HL-60/S4 (cell line): Measurements from ENCODE around the gene KRT72.

Experiments used
- in situ Hi-C: fragments of 300-500 bp; cut with MboI; formaldehyde crosslinking; loops from 2 replicates; pipeline ENCODE4 v1.14.3; 2022; ENCODE audit warnings: low sequenced_read_pairs

Gene KRT72

GRCh38 chr12:52581481-52581880, 19.8 kb downstream of the KRT72 start:
- in situ Hi-C loops = loop anchor here (5.0 kb wide), 1 partner anchor 296 kb away; no protein-coding TSS in a partner anchor

- in situ Hi-C loops = loop anchor here (5.0 kb wide), 1 partner anchor 296 kb away; no protein-coding TSS in a partner anchor
Measured at GRCh38 chr12:52581066-52581465, 20.2 kb downstream of the KRT72 start.

- in situ Hi-C loops = loop anchor here (5.0 kb wide), 1 partner anchor 297 kb away; no protein-coding TSS in a partner anchor
Measured at GRCh38 chr12:52580496-52580895, 20.8 kb downstream of the KRT72 start.

- in situ Hi-C loops = loop anchor here (5.0 kb wide), 1 partner anchor 298 kb away; no protein-coding TSS in a partner anchor
Measured at GRCh38 chr12:52579468-52580465, 21.5 kb downstream of the KRT72 start.

- in situ Hi-C loops = no loop called here
Measured at GRCh38 chr12:52578469-52578868, 22.8 kb downstream of the KRT72 start.

GRCh38 chr12:52577316-52577715, 23.9 kb downstream of the KRT72 start:
- in situ Hi-C loops = no loop called here

- in situ Hi-C loops = no loop called here
Measured at GRCh38 chr12:52575948-52576347, 25.3 kb downstream of the KRT72 start.

GRCh38 chr12:52575256-52575655, 26.0 kb downstream of the KRT72 start:
- in situ Hi-C loops = no loop called here

GRCh38 chr12:52573743-52574142, 27.5 kb downstream of the KRT72 start, which contains the start of gene KRT74:
Gene KRT74 (minus strand): TSS chr12:52573843. CDS start chr12:52573777, 66 bp downstream.
- in situ Hi-C loops = no loop called here

- in situ Hi-C loops = no loop called here
Measured at GRCh38 chr12:52573306-52573705, 28.0 kb downstream of the KRT72 start.

GRCh38 chr12:52570511-52570910, 30.8 kb downstream of the KRT72 start:
- in situ Hi-C loops = no loop called here

- in situ Hi-C loops = no loop called here
Measured at GRCh38 chr12:52568111-52568510, 33.2 kb downstream of the KRT72 start.

- in situ Hi-C loops = no loop called here
Measured at GRCh38 chr12:52566847-52567291, 34.4 kb downstream of the KRT72 start.

GRCh38 chr12:52564582-52564981, 36.7 kb downstream of the KRT72 start:
- in situ Hi-C loops = no loop called here

GRCh38 chr12:52561880-52562449, 39.3 kb downstream of the KRT72 start:
- in situ Hi-C loops = no loop called here

GRCh38 chr12:52559979-52560378, 41.3 kb downstream of the KRT72 start:
- in situ Hi-C loops = no loop called here

- in situ Hi-C loops = no loop called here
Measured at GRCh38 chr12:52558781-52559445, 42.4 kb downstream of the KRT72 start.

- in situ Hi-C loops = no loop called here
Measured at GRCh38 chr12:52557476-52557875, 43.8 kb downstream of the KRT72 start.

GRCh38 chr12:52555577-52555976, 45.7 kb downstream of the KRT72 start:
- in situ Hi-C loops = no loop called here

- in situ Hi-C loops = no loop called here
Measured at GRCh38 chr12:52552681-52553195, 48.5 kb downstream of the KRT72 start, which contains the start of gene KRT71. Gene KRT71 (minus strand): TSS chr12:52553145. CDS start chr12:52553077, 68 bp downstream.

- in situ Hi-C loops = no loop called here
Measured at GRCh38 chr12:52552055-52552454, 49.2 kb downstream of the KRT72 start.
